Measurements from ENCODE around the gene ADARB2. TPM values are rescaled to one million over a fixed set of nuclear protein-coding genes. Genes with fewer than 3 reads are reported as not detected.

ADARB2 gene
- total RNA-seq, 4 donors from 2014 or later, result 1.3 to 5.4 (median 1.8) TPM

- WGBS, 2 donors (ENCODE audit: low coverage in 1 of 2), result 44 to 48% methylated on average over 6 to 7 of the region's 7 CpGs
- no peak for TF ChIP-seq POLR2A (IDR thresholded peaks at IDR 0.05)
- TF ChIP-seq EP300 (IDR thresholded peaks at IDR 0.05), result no peak
- no peak for TF ChIP-seq POLR2AphosphoS5 (IDR thresholded peaks at IDR 0.05)
- TF ChIP-seq CTCF (IDR thresholded peaks at IDR 0.05), result no peak
- peaks cover 0 to under 1% (median 0%) of the 10 kb centered on the region in 3 donors for H3K4me1 ChIP-seq
- no peaks in the 10 kb centered on the region for H3K36me3 ChIP-seq
- H3K9me3 ChIP-seq, result peaks cover 0 to 20% (median 0%) of the 10 kb centered on the region in 3 donors
- H3K27me3 ChIP-seq, result peaks cover 23% of the 10 kb centered on the region
- no peak overlapping the region for H3K4me3 ChIP-seq
- no peak for ATAC-seq
- H3K27ac ChIP-seq, result no peak overlapping the region
Measured at GRCh38 chr10:1425879-1426278, 311.4 kb downstream of the ADARB2 start.

- Histone ChIP-seq H3K27me3 (peaks cover 32% of the 10 kb centered on the region), H3K27ac (no peak overlapping the region), H3K36me3 (no peaks in the 10 kb centered on the region), H3K4me3 (no peak overlapping the region), H3K9me3 (peaks cover 0 to 8% (median 0%) of the 10 kb centered on the region in 3 donors), H3K4me1 (peaks cover 0 to 4% (median 0%) of the 10 kb centered on the region in 3 donors)
- TF ChIP-seq CTCF (IDR thresholded peaks at IDR 0.05) (no peak), EP300 (IDR thresholded peaks at IDR 0.05) (no peak), POLR2A (IDR thresholded peaks at IDR 0.05) (no peak), POLR2AphosphoS5 (IDR thresholded peaks at IDR 0.05) (no peak)
- no peak for ATAC-seq
- WGBS, 2 donors (ENCODE audit: low coverage in 1 of 2), result 74 to 90% methylated on average over 2 to 7 of the region's 7 CpGs
Measured at GRCh38 chr10:1424648-1425047, 312.7 kb downstream of the ADARB2 start.

- no peaks in the 10 kb centered on the region for H3K36me3 ChIP-seq
- TF ChIP-seq CTCF (IDR thresholded peaks at IDR 0.05) (no peak), POLR2A (IDR thresholded peaks at IDR 0.05) (no peak), POLR2AphosphoS5 (IDR thresholded peaks at IDR 0.05) (no peak), EP300 (IDR thresholded peaks at IDR 0.05) (no peak)
- no peak overlapping the region for H3K27ac ChIP-seq
- H3K27me3 ChIP-seq, result peaks cover 41% of the 10 kb centered on the region
- no peak overlapping the region for H3K4me3 ChIP-seq
- peaks cover 0 to 4% (median 0%) of the 10 kb centered on the region in 3 donors for H3K4me1 ChIP-seq
- H3K9me3 ChIP-seq, result no peaks in the 10 kb centered on the region
- ATAC-seq, result no peak
- WGBS, 2 donors (ENCODE audit: low coverage in 1 of 2), result 83 to 100% methylated on average over 1 of the region's 2 CpGs
Measured at GRCh38 chr10:1423676-1424253, 313.6 kb downstream of the ADARB2 start.

GRCh38 chr10:1422275-1422674 is 315.1 kb downstream of the ADARB2 start:
- H3K27me3 ChIP-seq, result peaks cover 55% of the 10 kb centered on the region
- TF ChIP-seq EP300 (IDR thresholded peaks at IDR 0.05) (no peak), POLR2AphosphoS5 (IDR thresholded peaks at IDR 0.05) (no peak), CTCF (IDR thresholded peaks at IDR 0.05) (no peak), POLR2A (IDR thresholded peaks at IDR 0.05) (no peak)
- WGBS, 2 donors (ENCODE audit: low coverage in 1 of 2), result 60 to 81% methylated on average over 1 to 4 of the region's 8 CpGs

More at GRCh38 chr10:1422275-1422674, 315.1 kb downstream of the ADARB2 start:
- Histone ChIP-seq H3K4me3 (no peak overlapping the region), H3K9me3 (no peaks in the 10 kb centered on the region), H3K36me3 (no peaks in the 10 kb centered on the region), H3K27ac (no peak overlapping the region), H3K4me1 (peaks cover 0 to 4% (median 0%) of the 10 kb centered on the region in 3 donors)
- no peak for ATAC-seq
